GM12878 (cell line): ENCODE results near the gene PUS7. TPM values are rescaled to one million over a fixed set of nuclear protein-coding genes. Genes with fewer than 3 reads are reported as not detected.

Source experiments
- ATAC-seq: fragments of 200-7000 bp; cut with Tn5 transposase; 3 replicates; pipeline ENCODE4 v1.9.1; 2020; ENCODE audit warnings: mild to moderate bottlenecking, moderate library complexity
- BruUV-seq: library from RNA; stranded (reverse); fragments of 400-500 nt; replicated peaks from 2 replicates; lab custom pipeline; 2021; lab: Mats Ljungman, UMichigan
- CTCF ChIA-PET: fragments of 300-600 bp; sonication (Branson Sonifier 250); formaldehyde crosslinking; extraction: SDS; loops from one replicate; lab custom pipeline; 2021; ENCODE audit warnings: inconsistent platforms; lab: Yijun Ruan, JAX
- POLR2A ChIA-PET: fragments of 350-600 bp; formaldehyde crosslinking; extraction: SDS; loops from one replicate; lab custom pipeline; 2021; ENCODE audit warnings: inconsistent platforms; lab: Charles Lee
- RAD21 ChIA-PET: fragments of 300-600 bp; sonication (Branson Sonifier 250); formaldehyde crosslinking; loops from one replicate; lab custom pipeline; 2023; ENCODE audit warnings: antibody characterized with exemption; ENCODE audit not compliant: unreplicated experiment; lab: Charles Lee
- SMC1A ChIA-PET: fragments of 300-600 bp; sonication (Branson Sonifier 250); formaldehyde crosslinking; loops from one replicate; lab custom pipeline; 2023; ENCODE audit not compliant: unreplicated experiment, uncharacterized antibody; lab: Charles Lee
- DNase-seq: peaks from one replicate; pipeline ENCODE4 v3.0.0-alpha.2; 2011; ENCODE audit warnings: low read depth, low spot score
- FAIRE-seq: peaks from 3 replicates; lab custom pipeline; 2011; peaks lifted over from hg19 to GRCh38; lab: Jason Lieb, UNC
- H2AFZ ChIP-seq: 2 replicates; pipeline ENCODE4 v1.6.0; 2011; ENCODE audit warnings: low read depth, low read length, control low read depth; ENCODE audit not compliant: control insufficient read depth
- H3K27ac ChIP-seq: 2 replicates; pipeline ENCODE4 v1.5.1; 2011; ENCODE audit warnings: control low read depth; ENCODE audit not compliant: control insufficient read depth, insufficient read depth
- H3K27me3 ChIP-seq, 2 experiments: replicated peaks in 1 of 2; 2 replicates each; pipeline versions ENCODE4 v1.6.0 to v1.6.1; 2011; ENCODE audit warnings: low read length in 1 of 2; ENCODE audit not compliant: control insufficient read depth in 2 of 2, insufficient read depth in 2 of 2
- H3K36me3 ChIP-seq, 2 experiments: 2 replicates each; pipeline ENCODE4 v1.5.1; 2011; ENCODE audit warnings: low read length in 1 of 2; ENCODE audit not compliant: control insufficient read depth in 2 of 2, insufficient read depth in 2 of 2
- H3K4me1 ChIP-seq: 2 replicates; pipeline ENCODE4 v1.6.1; 2011; ENCODE audit warnings: mild to moderate bottlenecking, low read length, moderate library complexity, mixed read lengths; ENCODE audit not compliant: control insufficient read depth, insufficient read depth
- H3K4me2 ChIP-seq: 2 replicates; pipeline ENCODE4 v1.6.0; 2011; ENCODE audit warnings: control low read depth; ENCODE audit not compliant: control insufficient read depth, insufficient read depth
- H3K4me3 ChIP-seq: fragments of 200-600 bp; sonication (generic); 2 replicates; pipeline ENCODE4 v1.5.1; 2016
- H3K79me2 ChIP-seq: 2 replicates; pipeline ENCODE4 v1.6.0; 2011; ENCODE audit warnings: low read length; ENCODE audit not compliant: control insufficient read depth, insufficient read depth
- H3K9ac ChIP-seq: 2 replicates; pipeline ENCODE4 v1.8.0; 2011; ENCODE audit warnings: low read length, control low read depth, mixed read lengths; ENCODE audit not compliant: control insufficient read depth, insufficient read depth
- H3K9me3 ChIP-seq: replicated peaks from 3 replicates; pipeline ENCODE4 v1.5.1; 2011; ENCODE audit warnings: mild to moderate bottlenecking, low read length; ENCODE audit not compliant: control insufficient read depth, insufficient read depth
- H4K20me1 ChIP-seq: 2 replicates; pipeline ENCODE4 v1.6.0; 2011; ENCODE audit not compliant: control insufficient read depth, insufficient read depth
- CREM ChIP-seq: IDR thresholded peaks from 2 replicates; pipeline ENCODE4 v1.6.1; 2014; ENCODE audit warnings: antibody characterized with exemption, low read depth
- ESRRA ChIP-seq: IDR thresholded peaks from 2 replicates; pipeline ENCODE4 v1.6.1; 2012; ENCODE audit warnings: mild to moderate bottlenecking, low read length, improper control_type of control experiment
- EZH2 ChIP-seq: IDR thresholded peaks from 2 replicates; pipeline ENCODE4 v1.6.1; 2012; ENCODE audit warnings: low read depth, mild to moderate bottlenecking, control low read depth, inconsistent platforms, low read length, borderline replicate concordance; ENCODE audit not compliant: control insufficient read depth
- FOS ChIP-seq: IDR thresholded peaks from 3 replicates; pipeline ENCODE4 v1.6.1; 2011; ENCODE audit warnings: borderline replicate concordance; ENCODE audit not compliant: insufficient read length; ENCODE audit errors: extremely low read depth
- HCFC1 ChIP-seq: fragments of 150-350 bp; IDR thresholded peaks from 2 replicates; pipeline ENCODE4 v1.6.1; 2014; ENCODE audit warnings: low read length
- HDAC6 ChIP-seq: fragments of 200-600 bp; sonication (generic); IDR thresholded peaks from one replicate; pipeline ENCODE4 v1.8.0; 2017; ENCODE audit warnings: antibody characterized with exemption; ENCODE audit not compliant: unreplicated experiment
- LARP7 ChIP-seq: fragments of 450-650 bp; IDR thresholded peaks from 2 replicates; pipeline ENCODE4 v1.6.1; 2017; ENCODE audit warnings: mild to moderate bottlenecking
- MYB ChIP-seq: fragments of 150-350 bp; IDR thresholded peaks from 2 replicates; pipeline ENCODE4 v1.6.1; 2014; ENCODE audit warnings: mild to moderate bottlenecking, low read depth, low read length, borderline replicate concordance
- NR2C2 ChIP-seq: IDR thresholded peaks from 2 replicates; pipeline ENCODE4 v1.6.1; 2011; ENCODE audit warnings: borderline replicate concordance, low read depth; ENCODE audit not compliant: control insufficient read depth, insufficient read length
- PAX5 ChIP-seq: IDR thresholded peaks from 2 replicates; pipeline ENCODE4 v1.6.1; 2011; ENCODE audit warnings: low read depth, low read length, borderline replicate concordance
- RUNX3 ChIP-seq: IDR thresholded peaks from 2 replicates; pipeline ENCODE4 v1.6.1; 2012; ENCODE audit warnings: low read length, inconsistent platforms
- TBL1XR1 ChIP-seq: IDR thresholded peaks from 2 replicates; pipeline ENCODE4 v1.6.1; 2012; ENCODE audit warnings: low read depth, low read length, improper control_type of control experiment
- ZNF274 ChIP-seq: IDR thresholded peaks from one replicate; pipeline ENCODE4 v1.8.0; 2011; ENCODE audit not compliant: insufficient read length, insufficient read depth
- ZZZ3 ChIP-seq: IDR thresholded peaks from 2 replicates; pipeline ENCODE4 v1.6.1; 2011; ENCODE audit warnings: low read depth; ENCODE audit not compliant: control insufficient read depth, insufficient read length
- WGBS: methylation state at CpG from one replicate; pipeline ENCODE4 v1.1.6; 2016; ENCODE audit warnings: low lambda C conversion rate; ENCODE audit not compliant: insufficient replicate concordance, insufficient coverage; ENCODE audit errors: missing lambda C conversion rate; 5-methylcytosine and 5-hydroxymethylcytosine counted together
- in situ Hi-C: fragments of 300-500 bp; cut with MboI; formaldehyde crosslinking; loops from 9 replicates; pipeline ENCODE4 v1.14.3; 2018; ENCODE audit warnings: mixed read lengths
- intact Hi-C: fragments of 100-400 bp; cut with micrococcal nuclease; formaldehyde crosslinking; loops from one replicate; pipeline ENCODE4 v1.14.2; 2022; ENCODE audit not compliant: unreplicated experiment
- polyA plus RNA-seq, 11 experiments: library from polyadenylated mRNA; depleted of rRNA in 4 of 11; unstranded in 6 of 11; stranded (reverse) in 5 of 11; fragments of >200 nt; fragmentation: Nextera tagmentation in 4 of 11; fragmentation: Illumina TruSeq in 1 of 11; extraction: Ambion mirVana in 4 of 11; extraction: Trizol in 1 of 11; gene quantifications; 1 replicate in 1 of 11; 2 replicates in 10 of 11; pipeline versions ENCODE4 v1.2.1 to v1.2.3, GENCODE V29; 2011 to 2016; ENCODE audit warnings: inconsistent platforms in 2 of 11, missing spikeins in 2 of 11, low read depth in 1 of 11
- total RNA-seq, 4 experiments: library from RNA; depleted of rRNA in 3 of 4; stranded (reverse); fragments of >200 nt in 3 of 4; fragmentation: Illumina TruSeq in 1 of 4; extraction: Trizol in 1 of 4; gene quantifications; 2 replicates each; pipeline versions ENCODE4 v1.2.1 to v1.2.3, GENCODE V29; 2013 to 2021
- TF ChIP-seq, protein P1 (sequence below): IDR thresholded peaks from 2 replicates; pipeline ENCODE4 v1.6.1; 2012; ENCODE audit warnings: low read depth, low read length, improper control_type of control experiment
- TF ChIP-seq, protein P2 (sequence below): fragments of 450-650 bp; IDR thresholded peaks from 2 replicates; pipeline ENCODE4 v1.6.1; 2017; ENCODE audit warnings: mild to moderate bottlenecking, moderate library complexity
- TF ChIP-seq, protein P3 (sequence below): IDR thresholded peaks from 2 replicates; pipeline ENCODE4 v1.6.1; 2011; ENCODE audit warnings: mild to moderate bottlenecking, low read depth, low read length, moderate library complexity; ENCODE audit not compliant: insufficient replicate concordance
- TF ChIP-seq, protein P4 (sequence below): IDR thresholded peaks from 2 replicates; pipeline ENCODE4 v1.6.1; 2011; ENCODE audit warnings: borderline replicate concordance, low read depth, mild to moderate bottlenecking, moderate library complexity, mixed read lengths, low read length; ENCODE audit not compliant: insufficient read depth; ENCODE audit errors: extremely low read length

The PUS7 gene
- total and polyA plus RNA-seq, 10 of the 15 experiments (the other 5 are each of a cell fraction or from before 2014, with no cell fraction given): 5.6 to 28.5 (median 22.4) TPM

- no TSS peak for BruUV-seq
- Histone ChIP-seq H3K79me2 (no peaks in the 10 kb centered on the region), H3K4me2 (no peak overlapping the region), H2AFZ (no peak overlapping the region), H3K27me3 (no peaks in the 10 kb centered on the region), H3K4me3 (no peak overlapping the region), H3K4me1 (no peaks in the 10 kb centered on the region), H3K9me3 (no peaks in the 10 kb centered on the region), H4K20me1 (no peaks in the 10 kb centered on the region), H3K9ac (no peak overlapping the region), H3K27ac (no peak overlapping the region), H3K36me3 (peaks cover 0 to 6% of the 10 kb centered on the region in 2 experiments; a peak in 2 of 4 replicates)
- no peak for FAIRE-seq
- CTCF ChIA-PET: interaction anchor here (0.6 kb wide), 1 partner anchor 113 kb away, joined by 3 read pairs; no protein-coding TSS in a partner anchor
- SMC1A ChIA-PET: no interaction called here
- intact Hi-C loops (no loop called here), in situ Hi-C loops (no loop called here)
- WGBS: 54% methylated on average over 1 of the region's 1 CpG
- no peak for ATAC-seq
- POLR2A ChIA-PET: interaction anchor here (0.7 kb wide), 1 partner anchor 746 kb away, joined by 7 read pairs; no protein-coding TSS in a partner anchor
- no peak for DNase-seq
- RAD21 ChIA-PET: no interaction called here
- TF ChIP-seq HDAC6 (no peak), MYB (no peak), FOS (no peak), HCFC1 (no peak), LARP7 (no peak), RUNX3 (no peak), ESRRA (no peak), NR2C2 (no peak), ZNF274 (no peak), EZH2 (no peak), PAX5 (no peak), CREM (no peak), TBL1XR1 (no peak), ZZZ3 (no peak)
- TF ChIP-seq, protein P1, sequence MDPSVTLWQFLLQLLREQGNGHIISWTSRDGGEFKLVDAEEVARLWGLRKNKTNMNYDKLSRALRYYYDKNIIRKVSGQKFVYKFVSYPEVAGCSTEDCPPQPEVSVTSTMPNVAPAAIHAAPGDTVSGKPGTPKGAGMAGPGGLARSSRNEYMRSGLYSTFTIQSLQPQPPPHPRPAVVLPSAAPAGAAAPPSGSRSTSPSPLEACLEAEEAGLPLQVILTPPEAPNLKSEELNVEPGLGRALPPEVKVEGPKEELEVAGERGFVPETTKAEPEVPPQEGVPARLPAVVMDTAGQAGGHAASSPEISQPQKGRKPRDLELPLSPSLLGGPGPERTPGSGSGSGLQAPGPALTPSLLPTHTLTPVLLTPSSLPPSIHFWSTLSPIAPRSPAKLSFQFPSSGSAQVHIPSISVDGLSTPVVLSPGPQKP: no peak
- TF ChIP-seq, protein P2, sequence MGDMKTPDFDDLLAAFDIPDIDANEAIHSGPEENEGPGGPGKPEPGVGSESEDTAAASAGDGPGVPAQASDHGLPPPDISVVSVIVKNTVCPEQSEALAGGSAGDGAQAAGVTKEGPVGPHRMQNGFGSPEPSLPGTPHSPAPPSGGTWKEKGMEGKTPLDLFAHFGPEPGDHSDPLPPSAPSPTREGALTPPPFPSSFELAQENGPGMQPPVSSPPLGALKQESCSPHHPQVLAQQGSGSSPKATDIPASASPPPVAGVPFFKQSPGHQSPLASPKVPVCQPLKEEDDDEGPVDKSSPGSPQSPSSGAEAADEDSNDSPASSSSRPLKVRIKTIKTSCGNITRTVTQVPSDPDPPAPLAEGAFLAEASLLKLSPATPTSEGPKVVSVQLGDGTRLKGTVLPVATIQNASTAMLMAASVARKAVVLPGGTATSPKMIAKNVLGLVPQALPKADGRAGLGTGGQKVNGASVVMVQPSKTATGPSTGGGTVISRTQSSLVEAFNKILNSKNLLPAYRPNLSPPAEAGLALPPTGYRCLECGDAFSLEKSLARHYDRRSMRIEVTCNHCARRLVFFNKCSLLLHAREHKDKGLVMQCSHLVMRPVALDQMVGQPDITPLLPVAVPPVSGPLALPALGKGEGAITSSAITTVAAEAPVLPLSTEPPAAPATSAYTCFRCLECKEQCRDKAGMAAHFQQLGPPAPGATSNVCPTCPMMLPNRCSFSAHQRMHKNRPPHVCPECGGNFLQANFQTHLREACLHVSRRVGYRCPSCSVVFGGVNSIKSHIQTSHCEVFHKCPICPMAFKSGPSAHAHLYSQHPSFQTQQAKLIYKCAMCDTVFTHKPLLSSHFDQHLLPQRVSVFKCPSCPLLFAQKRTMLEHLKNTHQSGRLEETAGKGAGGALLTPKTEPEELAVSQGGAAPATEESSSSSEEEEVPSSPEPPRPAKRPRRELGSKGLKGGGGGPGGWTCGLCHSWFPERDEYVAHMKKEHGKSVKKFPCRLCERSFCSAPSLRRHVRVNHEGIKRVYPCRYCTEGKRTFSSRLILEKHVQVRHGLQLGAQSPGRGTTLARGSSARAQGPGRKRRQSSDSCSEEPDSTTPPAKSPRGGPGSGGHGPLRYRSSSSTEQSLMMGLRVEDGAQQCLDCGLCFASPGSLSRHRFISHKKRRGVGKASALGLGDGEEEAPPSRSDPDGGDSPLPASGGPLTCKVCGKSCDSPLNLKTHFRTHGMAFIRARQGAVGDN: no peak
- TF ChIP-seq, protein P3, sequence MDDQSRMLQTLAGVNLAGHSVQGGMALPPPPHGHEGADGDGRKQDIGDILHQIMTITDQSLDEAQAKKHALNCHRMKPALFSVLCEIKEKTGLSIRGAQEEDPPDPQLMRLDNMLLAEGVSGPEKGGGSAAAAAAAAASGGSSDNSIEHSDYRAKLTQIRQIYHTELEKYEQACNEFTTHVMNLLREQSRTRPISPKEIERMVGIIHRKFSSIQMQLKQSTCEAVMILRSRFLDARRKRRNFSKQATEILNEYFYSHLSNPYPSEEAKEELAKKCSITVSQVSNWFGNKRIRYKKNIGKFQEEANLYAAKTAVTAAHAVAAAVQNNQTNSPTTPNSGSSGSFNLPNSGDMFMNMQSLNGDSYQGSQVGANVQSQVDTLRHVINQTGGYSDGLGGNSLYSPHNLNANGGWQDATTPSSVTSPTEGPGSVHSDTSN: no peak
- TF ChIP-seq, protein P4, sequence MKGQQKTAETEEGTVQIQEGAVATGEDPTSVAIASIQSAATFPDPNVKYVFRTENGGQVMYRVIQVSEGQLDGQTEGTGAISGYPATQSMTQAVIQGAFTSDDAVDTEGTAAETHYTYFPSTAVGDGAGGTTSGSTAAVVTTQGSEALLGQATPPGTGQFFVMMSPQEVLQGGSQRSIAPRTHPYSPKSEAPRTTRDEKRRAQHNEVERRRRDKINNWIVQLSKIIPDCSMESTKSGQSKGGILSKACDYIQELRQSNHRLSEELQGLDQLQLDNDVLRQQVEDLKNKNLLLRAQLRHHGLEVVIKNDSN: no peak
These were observed 37.9 kb upstream of the PUS7 start for GRCh38 chr7:105559926-105560325.
